Measurements from ENCODE around the gene CNTN4. TPM values are rescaled to one million over a fixed set of nuclear protein-coding genes. Genes with fewer than 3 reads are reported as not detected.

CNTN4 gene
- total RNA-seq, 6 experiments from 2014 or later: not detected

GRCh38 chr3:3023111-3023745 is 924.6 kb downstream of the CNTN4 start:
- Mint-ChIP-seq H3K4me3 (no peak overlapping the region), H3K27ac (no peak overlapping the region), H3K36me3 (ENCODE audit: low read depth) (no peaks in the 10 kb centered on the region), H3K4me1 (ENCODE audit: low read depth) (no peaks in the 10 kb centered on the region), H3K9me3 (peaks cover 30% of the 10 kb centered on the region), H3K27me3 (ENCODE audit: insufficient read depth) (no peaks in the 10 kb centered on the region)
- no peak for DNase-seq
- TF ChIP-seq CTCF (IDR thresholded peaks at IDR 0.05): no peak

DNA sequence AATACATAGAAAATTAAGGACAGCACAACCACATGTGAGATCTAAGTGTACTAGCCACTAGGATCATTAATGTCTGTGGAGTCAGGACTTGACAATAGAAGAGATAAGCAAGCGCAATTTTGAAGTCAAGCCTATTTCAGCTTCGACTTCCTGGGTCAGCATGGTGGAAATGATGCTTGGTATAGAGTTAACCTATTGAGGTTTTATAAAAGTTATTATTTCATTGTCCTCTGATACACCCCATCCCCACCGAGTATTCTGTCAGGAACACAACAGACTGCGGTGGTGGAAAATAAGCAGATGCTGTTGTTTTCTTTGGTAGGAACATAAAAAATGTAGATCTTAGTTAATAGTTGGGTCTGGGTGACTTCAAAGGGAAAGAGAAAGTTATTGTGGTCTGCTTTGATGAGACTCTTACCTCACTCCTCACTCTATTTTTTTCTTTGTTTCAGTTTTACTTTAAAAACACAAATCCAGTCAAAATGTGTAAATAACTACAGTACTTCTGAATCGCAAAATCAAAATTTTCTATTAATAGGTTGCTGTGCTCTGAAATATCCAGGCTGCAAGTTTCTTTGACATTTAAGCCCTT is 929.4 kb downstream of the CNTN4 start:
- H3K9me3 Mint-ChIP-seq: peaks cover 29% of the 10 kb centered on the region
- H3K27ac Mint-ChIP-seq: no peak overlapping the region
- no peak overlapping the region for H3K4me3 Mint-ChIP-seq
- DNase-seq: no peak
- no peaks in the 10 kb centered on the region for H3K36me3 Mint-ChIP-seq (ENCODE audit: low read depth)
- no peaks in the 10 kb centered on the region for H3K4me1 Mint-ChIP-seq (ENCODE audit: low read depth)
- no peaks in the 10 kb centered on the region for H3K27me3 Mint-ChIP-seq (ENCODE audit: insufficient read depth)
- no peak for TF ChIP-seq CTCF (IDR thresholded peaks at IDR 0.05)

DNA sequence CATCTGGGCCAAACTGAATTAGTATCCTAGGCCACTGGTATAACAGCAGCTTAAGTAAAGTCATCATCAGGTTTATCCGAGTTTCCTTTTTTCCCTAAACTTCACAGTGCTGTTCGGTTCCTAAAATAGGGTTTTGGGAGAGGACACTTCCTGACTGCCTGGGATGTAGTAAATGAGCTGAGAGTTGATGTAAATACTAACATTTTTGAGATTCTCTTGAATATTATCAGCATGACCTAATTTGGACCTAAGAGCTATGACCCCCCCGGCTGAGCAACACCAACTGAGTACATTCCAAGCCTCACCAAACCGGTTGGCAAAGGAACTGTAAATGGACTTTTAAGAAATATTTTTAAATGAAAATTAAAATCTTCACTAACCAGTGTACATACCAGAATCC is 932.7 kb downstream of the CNTN4 start:
- no peak for DNase-seq
- no peak for TF ChIP-seq CTCF (IDR thresholded peaks at IDR 0.05)
- Mint-ChIP-seq H3K27ac (no peak overlapping the region), H3K4me3 (no peak overlapping the region), H3K4me1 (ENCODE audit: low read depth) (no peaks in the 10 kb centered on the region), H3K27me3 (ENCODE audit: insufficient read depth) (no peaks in the 10 kb centered on the region), H3K36me3 (ENCODE audit: low read depth) (no peaks in the 10 kb centered on the region), H3K9me3 (peaks cover 29% of the 10 kb centered on the region)

GRCh38 chr3:3037156-3037555 is 938.5 kb downstream of the CNTN4 start:
- Mint-ChIP-seq H3K27ac (no peak overlapping the region), H3K4me1 (ENCODE audit: low read depth) (no peaks in the 10 kb centered on the region)
- TF ChIP-seq CTCF (IDR thresholded peaks at IDR 0.05): no peak

DNA sequence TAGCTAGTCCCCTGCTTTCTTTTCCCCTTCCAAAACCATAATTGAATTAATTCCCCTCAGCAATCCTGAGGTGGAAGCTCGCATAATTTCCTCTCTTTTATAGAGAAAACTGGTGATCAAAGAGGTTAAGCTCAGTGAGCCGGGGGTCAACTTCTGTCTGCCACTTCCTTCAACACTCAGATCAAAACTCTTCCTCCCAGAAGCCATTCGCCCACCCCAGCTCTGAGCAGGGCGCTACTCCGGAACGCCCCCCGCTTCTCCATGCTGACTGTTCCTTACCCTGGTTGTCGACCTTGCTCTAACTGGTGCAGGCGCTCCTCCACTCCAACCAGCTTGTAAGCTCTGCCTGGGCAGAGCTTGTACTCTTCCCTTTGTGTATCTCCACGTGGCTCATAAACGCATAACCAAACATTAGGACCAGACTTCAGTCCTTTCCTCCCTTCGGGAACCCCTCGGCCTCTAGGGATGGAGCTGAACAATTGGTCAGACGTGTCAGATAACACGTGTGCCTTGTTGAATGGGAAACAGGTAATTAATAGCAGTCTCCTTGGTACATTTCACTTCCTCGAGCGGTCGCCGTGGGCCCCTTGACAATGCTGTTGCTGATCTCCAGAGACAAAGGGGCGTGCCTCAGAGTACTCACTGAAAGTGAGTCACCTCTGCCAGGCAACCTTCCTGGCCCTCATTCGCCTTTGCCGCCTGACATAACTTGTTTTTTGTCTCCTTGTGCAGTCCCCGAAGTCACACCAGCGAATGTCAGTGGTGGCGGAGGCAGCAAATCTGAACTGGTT is 939.7 kb downstream of the CNTN4 start:
- no peak for DNase-seq
- H3K36me3 Mint-ChIP-seq (ENCODE audit: low read depth): no peaks in the 10 kb centered on the region
- no peak overlapping the region for H3K4me3 Mint-ChIP-seq
- no peak overlapping the region for H3K27ac Mint-ChIP-seq
- H3K4me1 Mint-ChIP-seq (ENCODE audit: low read depth): no peaks in the 10 kb centered on the region
- no peak for TF ChIP-seq CTCF (IDR thresholded peaks at IDR 0.05)
- peaks cover 49% of the 10 kb centered on the region for H3K9me3 Mint-ChIP-seq
- no peaks in the 10 kb centered on the region for H3K27me3 Mint-ChIP-seq (ENCODE audit: insufficient read depth)

More at GRCh38 chr3:3037156-3037555, 938.5 kb downstream of the CNTN4 start:
- H3K9me3 Mint-ChIP-seq: peaks cover 41% of the 10 kb centered on the region
- no peaks in the 10 kb centered on the region for H3K36me3 Mint-ChIP-seq (ENCODE audit: low read depth)
- H3K4me3 Mint-ChIP-seq: no peak overlapping the region
- H3K27me3 Mint-ChIP-seq (ENCODE audit: insufficient read depth): no peaks in the 10 kb centered on the region
- no peak for DNase-seq
